Calu3 (cell line): ENCODE measurements around the gene MCTP2. TPM values are rescaled to one million over a fixed set of nuclear protein-coding genes. Genes with fewer than 3 reads are reported as not detected.

Source experiments
- BruUV-seq: library from RNA; stranded (reverse); fragments of 400-500 nt; replicated peaks from 2 replicates; lab custom pipeline; 2021; lab: Mats Ljungman, UMichigan
- CTCF ChIA-PET: fragments of 300-600 bp; sonication (Branson Sonifier 250); formaldehyde crosslinking; loops from one replicate; lab custom pipeline; 2022; ENCODE audit warnings: antibody characterized with exemption; lab: Charles Lee
- DNase-seq: peaks from one replicate; pipeline ENCODE4 v3.0.0; 2022
- H3K27ac Mint-ChIP-seq: one replicate; pipeline ENCODE4 v1.8.0; 2022; ENCODE audit warnings: mixed read lengths; ENCODE audit not compliant: unreplicated experiment
- H3K27me3 Mint-ChIP-seq: one replicate; pipeline ENCODE4 v1.8.0; 2022; ENCODE audit warnings: mixed read lengths; ENCODE audit not compliant: unreplicated experiment
- H3K36me3 Mint-ChIP-seq: one replicate; pipeline ENCODE4 v1.8.0; 2022; ENCODE audit warnings: mild to moderate bottlenecking, moderate library complexity, mixed read lengths; ENCODE audit not compliant: insufficient read depth, unreplicated experiment
- H3K4me1 Mint-ChIP-seq: one replicate; pipeline ENCODE4 v1.8.0; 2022; ENCODE audit warnings: mild to moderate bottlenecking, low read depth, mixed read lengths; ENCODE audit not compliant: unreplicated experiment
- H3K4me3 Mint-ChIP-seq: one replicate; pipeline ENCODE4 v1.8.0; 2022; ENCODE audit warnings: mild to moderate bottlenecking, low read depth, moderate library complexity, mixed read lengths; ENCODE audit not compliant: unreplicated experiment
- H3K9me3 Mint-ChIP-seq: one replicate; pipeline ENCODE4 v1.8.0; 2022; ENCODE audit warnings: low read depth, mixed read lengths; ENCODE audit not compliant: unreplicated experiment
- intact Hi-C: fragments of 100-400 bp; cut with micrococcal nuclease; formaldehyde crosslinking; loops from one replicate; pipeline ENCODE4 v1.10.0; 2022; ENCODE audit not compliant: unreplicated experiment
- total RNA-seq: library from RNA; stranded (reverse); gene quantifications from 2 replicates; pipeline ENCODE4 v1.2.3, GENCODE V29; 2022
- TF ChIP-seq, protein P1 (sequence below): fragments of 200-600 bp; IDR thresholded peaks from one replicate; pipeline ENCODE4 v1.8.0; 2022; ENCODE audit warnings: antibody characterized with exemption; ENCODE audit not compliant: unreplicated experiment

MCTP2 gene
- total RNA-seq, 1 experiment from 2014 or later: 30.1 TPM

DNA sequence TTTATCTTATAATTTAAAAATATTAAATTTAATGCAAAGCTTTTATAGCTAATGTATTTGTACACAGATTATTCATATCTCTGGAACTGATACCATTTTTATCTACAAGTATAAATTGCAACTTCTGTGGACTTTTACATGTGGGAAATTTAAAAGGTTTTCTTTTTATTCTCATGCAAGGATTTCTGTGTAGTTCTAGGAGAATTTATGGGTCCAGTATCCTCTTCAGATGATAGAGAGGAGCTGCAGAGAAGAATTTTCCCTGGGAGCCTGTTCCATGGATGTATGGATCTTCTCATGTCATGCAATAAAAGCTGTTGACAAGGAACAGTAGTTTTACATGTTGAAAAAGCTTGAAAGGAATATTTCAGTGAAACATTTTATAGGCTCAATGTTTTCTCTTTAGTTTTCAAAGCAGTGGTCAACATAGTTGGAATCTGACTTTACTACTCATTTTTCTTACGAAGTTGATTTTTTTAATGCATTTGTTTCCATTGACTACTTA lies 119.7 kb downstream of the MCTP2 start:
- CTCF ChIA-PET: no interaction called here
- H3K27me3 Mint-ChIP-seq: no peaks in the 10 kb centered on the region
- intact Hi-C loops: no loop called here
- no peak overlapping the region for H3K4me3 Mint-ChIP-seq
- BruUV-seq: no TSS peak
- TF ChIP-seq, protein P1, sequence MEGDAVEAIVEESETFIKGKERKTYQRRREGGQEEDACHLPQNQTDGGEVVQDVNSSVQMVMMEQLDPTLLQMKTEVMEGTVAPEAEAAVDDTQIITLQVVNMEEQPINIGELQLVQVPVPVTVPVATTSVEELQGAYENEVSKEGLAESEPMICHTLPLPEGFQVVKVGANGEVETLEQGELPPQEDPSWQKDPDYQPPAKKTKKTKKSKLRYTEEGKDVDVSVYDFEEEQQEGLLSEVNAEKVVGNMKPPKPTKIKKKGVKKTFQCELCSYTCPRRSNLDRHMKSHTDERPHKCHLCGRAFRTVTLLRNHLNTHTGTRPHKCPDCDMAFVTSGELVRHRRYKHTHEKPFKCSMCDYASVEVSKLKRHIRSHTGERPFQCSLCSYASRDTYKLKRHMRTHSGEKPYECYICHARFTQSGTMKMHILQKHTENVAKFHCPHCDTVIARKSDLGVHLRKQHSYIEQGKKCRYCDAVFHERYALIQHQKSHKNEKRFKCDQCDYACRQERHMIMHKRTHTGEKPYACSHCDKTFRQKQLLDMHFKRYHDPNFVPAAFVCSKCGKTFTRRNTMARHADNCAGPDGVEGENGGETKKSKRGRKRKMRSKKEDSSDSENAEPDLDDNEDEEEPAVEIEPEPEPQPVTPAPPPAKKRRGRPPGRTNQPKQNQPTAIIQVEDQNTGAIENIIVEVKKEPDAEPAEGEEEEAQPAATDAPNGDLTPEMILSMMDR: no peak
- H3K27ac Mint-ChIP-seq: no peak overlapping the region
- no peaks in the 10 kb centered on the region for H3K36me3 Mint-ChIP-seq
- no peaks in the 10 kb centered on the region for H3K9me3 Mint-ChIP-seq
- DNase-seq: no peak
- no peaks in the 10 kb centered on the region for H3K4me1 Mint-ChIP-seq

DNA sequence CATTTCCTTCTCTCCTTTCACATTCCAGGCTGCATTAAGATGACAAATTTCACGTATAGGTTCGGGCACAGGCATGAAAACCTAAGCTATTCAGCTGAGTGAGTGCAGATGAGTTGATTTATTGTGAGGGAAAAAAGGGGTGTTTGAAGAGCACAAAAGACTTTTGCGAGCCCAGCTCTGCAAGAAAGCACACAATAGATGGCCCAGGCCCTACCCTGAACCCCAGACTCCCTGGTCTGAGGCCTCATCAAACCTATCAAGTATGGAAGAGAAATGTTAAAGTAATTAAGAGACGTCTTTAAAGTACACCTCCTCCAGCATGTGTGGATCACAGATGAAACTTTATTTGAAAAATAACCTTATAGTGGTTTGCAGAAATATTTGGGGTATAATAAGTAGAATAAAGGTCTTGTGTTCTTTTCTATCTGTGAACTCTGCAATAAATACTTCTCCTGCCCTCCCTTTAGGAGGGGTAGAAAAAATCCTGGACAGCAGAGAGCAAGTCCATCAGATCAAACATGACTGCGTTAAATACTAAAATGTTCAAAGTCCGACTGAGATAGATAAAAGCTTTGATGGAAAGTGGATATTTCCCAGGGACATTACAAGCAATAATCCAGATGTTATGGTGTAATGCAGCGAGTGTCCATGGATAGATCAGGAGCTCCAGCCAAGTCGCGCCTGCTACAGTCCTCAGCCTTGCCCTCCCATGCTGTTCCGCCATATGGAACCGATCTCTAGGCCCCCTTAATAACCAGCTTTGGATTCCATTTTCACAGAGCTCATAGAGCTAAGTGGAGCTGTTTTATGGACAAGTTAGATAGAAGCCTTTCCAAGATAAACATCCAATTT lies 121.5 kb downstream of the MCTP2 start:
- TF ChIP-seq, protein P1: no peak
- no peak overlapping the region for H3K27ac Mint-ChIP-seq
- no peaks in the 10 kb centered on the region for H3K9me3 Mint-ChIP-seq
- no peaks in the 10 kb centered on the region for H3K27me3 Mint-ChIP-seq
- intact Hi-C loops: no loop called here
- CTCF ChIA-PET: no interaction called here
- H3K4me1 Mint-ChIP-seq: no peaks in the 10 kb centered on the region
- no peak for DNase-seq
- H3K4me3 Mint-ChIP-seq: no peak overlapping the region
- no TSS peak for BruUV-seq
- no peaks in the 10 kb centered on the region for H3K36me3 Mint-ChIP-seq

DNA sequence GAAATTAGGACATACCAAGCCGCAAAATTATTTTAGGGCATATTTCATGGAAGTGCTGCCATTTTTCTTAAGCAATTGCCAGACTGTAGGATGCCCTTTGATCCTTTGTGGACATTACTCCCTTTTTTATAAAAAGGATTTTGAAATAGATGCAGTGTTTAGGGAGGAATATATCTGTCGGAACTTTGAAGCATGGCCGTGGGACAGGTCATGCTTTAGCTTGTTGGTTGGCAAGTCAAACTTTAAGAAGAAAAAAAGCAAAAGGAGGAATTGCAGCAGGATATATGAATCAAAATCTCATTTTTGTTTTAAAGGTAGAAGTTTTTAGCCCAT lies 122.1 kb downstream of the MCTP2 start:
- TF ChIP-seq, protein P1: no peak
- no peaks in the 10 kb centered on the region for H3K36me3 Mint-ChIP-seq
- CTCF ChIA-PET: no interaction called here
- H3K9me3 Mint-ChIP-seq: no peaks in the 10 kb centered on the region
- intact Hi-C loops: no loop called here
- no peak for DNase-seq
- no peaks in the 10 kb centered on the region for H3K4me1 Mint-ChIP-seq
- no peak overlapping the region for H3K27ac Mint-ChIP-seq
- no peak overlapping the region for H3K4me3 Mint-ChIP-seq
- H3K27me3 Mint-ChIP-seq: no peaks in the 10 kb centered on the region
- BruUV-seq: no TSS peak

DNA sequence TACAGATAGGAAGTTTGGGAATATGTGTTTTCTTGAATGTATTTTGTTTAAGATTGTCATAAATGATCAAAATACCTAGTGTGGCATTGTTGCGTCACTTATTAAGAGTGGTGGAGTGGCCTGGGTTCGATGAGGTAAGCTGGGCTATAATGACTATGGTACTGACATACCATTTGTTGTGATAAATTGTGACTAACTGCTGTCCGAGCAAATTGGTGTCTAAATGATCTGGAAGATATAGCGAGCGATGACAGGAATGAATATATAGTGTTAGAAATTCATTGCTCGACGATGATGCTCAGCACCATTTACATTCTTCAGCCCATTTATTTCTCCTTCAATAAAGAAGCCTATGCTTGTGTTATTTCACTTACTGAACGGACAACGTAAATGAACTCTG lies 123.3 kb downstream of the MCTP2 start:
- H3K36me3 Mint-ChIP-seq: no peaks in the 10 kb centered on the region
- H3K9me3 Mint-ChIP-seq: no peaks in the 10 kb centered on the region
- no peak overlapping the region for H3K4me3 Mint-ChIP-seq
- H3K27ac Mint-ChIP-seq: no peak overlapping the region
- no peak for DNase-seq
- H3K27me3 Mint-ChIP-seq: no peaks in the 10 kb centered on the region
- intact Hi-C loops: no loop called here
- TF ChIP-seq, protein P1: no peak
- H3K4me1 Mint-ChIP-seq: no peaks in the 10 kb centered on the region
- CTCF ChIA-PET: no interaction called here
- no TSS peak for BruUV-seq
